ENCODE data around the gene NCAN. TPM values are rescaled to one million over a fixed set of nuclear protein-coding genes. Genes with fewer than 3 reads are reported as not detected.

NCAN gene
- total and polyA plus RNA-seq, 2 of the 4 experiments (the other 2 are of a cell fraction) = not detected

GRCh38 chr19:19169236-19170052 is 42.3 kb upstream of the NCAN start:
- in situ Hi-C loops (cut with MboI; ENCODE audit: low sequenced_read_pairs) = no loop called here
- CTCF ChIA-PET = interaction anchor here (0.6 kb wide), 1 partner anchor 323 kb away, joined by 5 read pairs; no protein-coding TSS in a partner anchor

More at GRCh38 chr19:19169236-19170052, 42.3 kb upstream of the NCAN start:
- Histone ChIP-seq H3K27me3 (ENCODE audit: control insufficient read depth, insufficient read depth, low read length) (no peaks in the 10 kb centered on the region), H4K8ac (ENCODE audit: low read depth in 2 of 2, low read length in 2 of 2) (no peak overlapping the region), H2BK20ac (ENCODE audit: low read depth, low read length) (no peak overlapping the region), H3K9ac (ENCODE audit: low read depth, low read length) (no peak overlapping the region), H4K5ac (ENCODE audit: low read depth, low read length) (no peak overlapping the region), H2AK9ac (replicated peaks; ENCODE audit: low read depth, low read length, poor library complexity) (no peak overlapping the region), H3K9me1 (ENCODE audit: insufficient read depth, low read length) (peaks cover 11% of the 10 kb centered on the region), H3K4me1 (ENCODE audit: control insufficient read depth, insufficient read depth, low read length) (peaks cover 24% of the 10 kb centered on the region), H2BK15ac (ENCODE audit: low read depth, low read length) (no peak overlapping the region), H2BK120ac (ENCODE audit: low read depth, low read length) (no peak overlapping the region), H3K56ac (ENCODE audit: extremely low read depth, insufficient read depth, low read length) (no peak overlapping the region), H4K91ac (ENCODE audit: insufficient read depth, low read depth, low read length) (no peak overlapping the region), H4K20me1 (ENCODE audit: insufficient read depth, low read length) (no peaks in the 10 kb centered on the region), H3K9me3 (ENCODE audit: control insufficient read depth, insufficient read depth, low read length) (no peaks in the 10 kb centered on the region), H3K4ac (ENCODE audit: low read depth, low read length) (no peak overlapping the region; the same call in 1 of the 2 replicates), H3K14ac (replicated peaks; ENCODE audit: low read depth, low read length) (no peak overlapping the region), H3K4me2 (ENCODE audit: low read depth, low read length) (no peak overlapping the region), H2AFZ (replicated peaks; ENCODE audit: low read length, poor library complexity) (no peak overlapping the region), H3K23ac (ENCODE audit: low read depth, low read length) (no peak overlapping the region), H3K79me1 (ENCODE audit: low read depth in 1 of 2, low read length in 2 of 2) (no peaks in the 10 kb centered on the region), H2BK5ac (ENCODE audit: low read depth, low read length, poor library complexity, severe bottlenecking) (no peak overlapping the region), H2AK5ac (ENCODE audit: low read depth, low read length) (0 out of 2 replicates have a peak overlapping the region, but pooled peaks have one; percentile 2), H3K18ac (ENCODE audit: low read depth, low read length) (no peak overlapping the region), H3K27ac (ENCODE audit: insufficient read depth, low read length) (no peak overlapping the region), H3K4me3 (ENCODE audit: insufficient read depth, low read depth, low read length) (no peak overlapping the region), H3K36me3 (ENCODE audit: control insufficient read depth, insufficient read depth, low read length) (no peaks in the 10 kb centered on the region)
- POLR2A ChIA-PET (ENCODE audit: unreplicated experiment) = no interaction called here
- DNase-seq (no peak), ATAC-seq (ENCODE audit: low read depth) (no peak)
- TF ChIP-seq FOS (IDR thresholded peaks at IDR 0.05; ENCODE audit: low read depth, low read length) (no peak), CTCF (conservative IDR thresholded peaks at IDR 0.05; ENCODE audit: low read depth, low read length) (no peak), SMC3 (IDR thresholded peaks at IDR 0.05; ENCODE audit: low read depth, low read length) (no peak), RAD21 (IDR thresholded peaks at IDR 0.05; ENCODE audit: low read length) (no peak), POLR2A (IDR thresholded peaks at IDR 0.05; ENCODE audit: low read depth, low read length) (no peak), USF2 (IDR thresholded peaks at IDR 0.05; ENCODE audit: low read depth, low read length) (no peak), RCOR1 (IDR thresholded peaks at IDR 0.05; ENCODE audit: insufficient replicate concordance, low read length) (no peak), CEBPB (IDR thresholded peaks at IDR 0.05; ENCODE audit: low read depth, low read length) (no peak), CHD1 (IDR thresholded peaks at IDR 0.05; ENCODE audit: low read depth, low read length) (no peak), BHLHE40 (IDR thresholded peaks at IDR 0.05; ENCODE audit: low read depth, low read length) (no peak), MAZ (IDR thresholded peaks at IDR 0.05; ENCODE audit: borderline replicate concordance, low read depth, low read length) (no peak), RFX5 (IDR thresholded peaks at IDR 0.05; ENCODE audit: low read depth, low read length) (no peak), NFE2L2 (IDR thresholded peaks at IDR 0.05; ENCODE audit: low read depth, low read length) (no peak), MXI1 (IDR thresholded peaks at IDR 0.05; ENCODE audit: borderline replicate concordance, low read depth, low read length) (no peak), MAFK (IDR thresholded peaks at IDR 0.05; ENCODE audit: low read depth, low read length) (no peak)
- WGBS, 2 experiments (ENCODE audit: extremely low coverage in 2 of 2, insufficient read length in 1 of 2) = 85% methylated on average over 5 of the region's 9 CpGs; no CpG with 5 or more reads in 1 of the 2 experiments
- BruUV-seq (replicated peaks) = no TSS peak
- intact Hi-C loops (cut with micrococcal nuclease) (loop anchor here (10.0 kb wide), 1 partner anchor 105 kb away; the partner anchor contains the start of gene SLC25A42), dilution Hi-C loops (cut with HindIII; ENCODE audit: low sequenced_read_pairs, unreplicated experiment) (no loop called here)
